OCI-LY3 (cell line): ENCODE measurements around the gene BACH2.

Source experiments
- CTCF ChIP-seq: fragments of 200-600, 300-600 bp; sonication (generic); IDR thresholded peaks from 2 replicates; pipeline ENCODE4 v1.5.1; 2014; ENCODE audit warnings: antibody characterized with exemption, low read length, low read depth
- EZH2phosphoT487 ChIP-seq: fragments of 200-600 bp; shearing (Covaris generic); IDR thresholded peaks from 2 replicates; pipeline ENCODE4 v1.6.1; 2018; ENCODE audit warnings: antibody characterized with exemption, mixed run types, low read depth

- TF ChIP-seq CTCF (no peak), EZH2phosphoT487 (no peak)
Observed at GRCh38 chr6:90271831-90272230, 24.8 kb downstream of the BACH2 start.
